ENCODE data around the gene NUP210L.

GRCh38 chr1:154178911-154179811 lies 24.3 kb upstream of the NUP210L start:
- TF ChIP-seq CTCF (IDR thresholded peaks at IDR 0.05) (no peak), POLR2A (IDR thresholded peaks at IDR 0.05) (no peak)

Data from uterus (tissue), 2 donors.